NT2/D1 (cell line): ENCODE results near the gene ZNF273.
A peak's percentile ranks its signal among the peaks of the same experiment; 100 is the strongest.
"Not testable (repeated sequence)": the region's sequence is repeated elsewhere in the genome, so short reads cannot be mapped to it uniquely, and the experiment has no call there.

Source experiments
- DNase-seq: peaks from one replicate; pipeline ENCODE4 v3.0.0-alpha.2; 2011; ENCODE audit warnings: low read depth, low spot score
- H3K27me3 ChIP-seq: 2 replicates; pipeline ENCODE4 v1.6.0; 2011; ENCODE audit warnings: mild to moderate bottlenecking; ENCODE audit not compliant: insufficient read length, insufficient read depth
- H3K36me3 ChIP-seq: 2 replicates; pipeline ENCODE4 v1.6.1; 2011; ENCODE audit warnings: mild to moderate bottlenecking, low read length, mixed read lengths; ENCODE audit not compliant: insufficient read depth, insufficient read length
- H3K4me1 ChIP-seq: 2 replicates; pipeline ENCODE4 v1.5.1; 2011; ENCODE audit not compliant: insufficient read depth, insufficient read length
- H3K4me3 ChIP-seq: 2 replicates; pipeline ENCODE4 v1.5.1; 2011; ENCODE audit warnings: low read depth; ENCODE audit not compliant: insufficient read length
- H3K9ac ChIP-seq: 2 replicates; pipeline ENCODE4 v1.6.0; 2011; ENCODE audit warnings: low read depth; ENCODE audit not compliant: insufficient read length
- H3K9me3 ChIP-seq: 2 replicates; pipeline ENCODE4 v1.5.1; 2011; ENCODE audit warnings: mild to moderate bottlenecking, low read length; ENCODE audit not compliant: insufficient read depth
- SUZ12 ChIP-seq: IDR thresholded peaks from 2 replicates; pipeline ENCODE4 v1.6.1; 2011; ENCODE audit not compliant: insufficient read length, insufficient read depth; ENCODE audit errors: extremely low read depth
- YY1 ChIP-seq: IDR thresholded peaks from 2 replicates; pipeline ENCODE4 v1.6.1; 2011; ENCODE audit not compliant: insufficient read length, insufficient read depth
- ZNF274 ChIP-seq: IDR thresholded peaks from 2 replicates; pipeline ENCODE4 v1.6.1; 2011; ENCODE audit warnings: mild to moderate bottlenecking, low read depth, low read length

The ZNF273 gene

DNA sequence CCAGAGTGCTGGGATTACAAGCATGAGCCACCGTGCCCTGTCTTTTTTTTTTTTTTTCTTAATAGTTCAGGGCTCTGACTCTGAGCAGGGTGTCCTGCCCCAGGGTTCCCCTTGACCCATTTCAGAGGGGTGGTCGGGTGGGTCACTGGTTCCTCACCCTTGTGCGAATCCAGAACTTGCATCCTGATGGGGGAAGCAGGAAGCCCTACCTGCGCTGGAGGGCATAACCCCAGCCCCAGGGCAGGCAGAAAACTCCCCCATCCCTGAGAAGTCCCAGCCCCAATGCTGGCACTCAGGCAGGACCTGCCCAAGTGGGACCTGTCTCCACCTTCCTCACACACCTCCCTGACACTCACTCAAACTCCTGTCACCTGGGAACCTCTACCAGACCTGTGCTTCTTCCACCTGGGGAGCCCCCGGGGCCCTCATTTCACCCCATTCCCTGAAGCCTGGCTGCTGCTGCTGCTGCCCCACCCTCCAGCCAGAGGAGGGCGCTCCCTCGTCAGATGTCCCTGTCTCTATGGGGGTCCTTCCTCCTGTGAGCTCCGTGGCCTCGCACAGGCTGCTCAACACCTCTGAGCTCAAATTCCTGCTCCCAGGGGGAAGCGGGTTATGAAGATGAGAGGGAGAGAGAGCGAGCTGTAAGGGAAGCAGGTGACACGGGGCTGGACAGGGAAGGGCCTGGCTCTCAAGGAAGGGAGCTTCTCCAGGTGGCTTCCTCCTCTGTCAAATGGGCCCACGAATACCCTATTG, 15.1 kb upstream of the ZNF273 start:
- Histone ChIP-seq H3K4me3 (peak overlapping the region; percentile 53), H3K36me3 (no peaks in the 10 kb centered on the region), H3K4me1 (peaks cover 4% of the 10 kb centered on the region), H3K27me3 (peaks cover 60% of the 10 kb centered on the region), H3K9me3 (peaks cover 8% of the 10 kb centered on the region; the same call in 1 of the 2 replicates), H3K9ac (peak overlapping the region; percentile 80)
- TF ChIP-seq SUZ12 (no peak), YY1 (no peak), ZNF274 (no peak)
- DNase-seq = peak; percentile 71

DNA sequence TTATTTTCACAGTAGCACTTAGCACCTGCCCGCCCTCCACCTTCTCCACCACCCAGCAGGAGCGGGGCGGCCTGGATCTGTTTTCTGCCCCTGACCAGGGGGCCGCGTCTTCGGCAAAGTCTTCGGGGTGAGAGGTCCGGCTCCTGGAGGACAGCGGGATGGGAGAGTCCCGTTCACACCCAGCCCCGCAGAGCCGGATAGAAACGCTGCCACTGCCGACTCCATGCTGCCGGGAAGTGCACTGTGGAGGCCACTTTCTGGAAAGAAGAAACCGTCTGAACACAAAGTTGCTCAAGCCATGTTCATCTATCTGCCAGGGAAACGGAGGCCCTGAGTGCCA, 14.5 kb upstream of the ZNF273 start:
- Histone ChIP-seq H3K36me3 (no peaks in the 10 kb centered on the region), H3K9me3 (peaks cover 2% of the 10 kb centered on the region; the same call in 1 of the 2 replicates), H3K4me3 (peak overlapping the region; percentile 53), H3K27me3 (peaks cover 54% of the 10 kb centered on the region), H3K4me1 (peaks cover 4% of the 10 kb centered on the region), H3K9ac (peak overlapping the region; percentile 80)
- no peak for DNase-seq
- no peak for TF ChIP-seq YY1
- TF ChIP-seq ZNF274 = no peak
- no peak for TF ChIP-seq SUZ12

DNA sequence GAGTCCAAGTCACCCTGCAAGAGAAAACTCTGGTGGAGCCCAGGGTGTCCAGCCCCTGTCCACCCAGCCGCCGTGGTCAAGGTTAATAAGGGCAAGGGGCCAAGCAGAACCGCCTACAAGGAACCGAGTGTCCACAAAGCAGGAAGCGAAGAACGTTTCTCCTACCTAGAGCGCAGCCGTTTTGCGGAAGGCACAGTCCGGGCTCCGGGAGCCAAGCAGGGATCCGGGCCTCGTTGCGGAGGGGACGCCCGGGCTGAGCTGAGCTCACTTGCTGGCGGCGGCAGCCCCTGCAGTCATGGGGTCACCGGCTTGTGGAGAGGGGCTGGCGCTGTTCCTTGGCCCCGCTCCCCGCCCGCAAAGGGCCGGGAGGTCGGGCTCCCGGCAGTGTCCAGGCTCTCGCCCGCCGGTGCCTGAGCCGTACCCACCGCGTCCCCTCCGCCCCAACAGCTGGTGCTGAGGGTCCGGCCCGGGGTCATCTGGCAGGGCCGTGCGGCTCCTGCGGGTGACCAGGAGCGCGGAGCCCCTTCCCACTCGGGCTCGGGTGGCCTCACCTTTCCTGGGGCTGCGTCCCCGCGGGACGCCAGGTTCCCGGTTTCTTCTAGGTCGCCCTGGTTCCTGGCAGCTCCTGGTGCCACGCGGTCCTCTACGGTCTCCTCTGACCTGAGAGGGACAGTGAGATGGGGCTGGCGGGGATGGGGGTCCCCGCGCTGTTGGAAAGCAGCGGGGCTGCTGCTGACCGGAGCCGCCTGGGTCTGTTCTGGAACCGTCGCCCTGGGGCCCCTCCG, 14.0 kb upstream of the ZNF273 start:
- Histone ChIP-seq H3K4me1 (peaks cover 4% of the 10 kb centered on the region), H3K9ac (peak overlapping the region; percentile 80), H3K36me3 (no peaks in the 10 kb centered on the region), H3K9me3 (no peaks in the 10 kb centered on the region; the same call in 1 of the 2 replicates), H3K4me3 (peak overlapping the region; percentile 53), H3K27me3 (peaks cover 48% of the 10 kb centered on the region)
- no peak for DNase-seq
- peak; percentile 85 for TF ChIP-seq SUZ12
- TF ChIP-seq YY1 = no peak
- no peak for TF ChIP-seq ZNF274

DNA sequence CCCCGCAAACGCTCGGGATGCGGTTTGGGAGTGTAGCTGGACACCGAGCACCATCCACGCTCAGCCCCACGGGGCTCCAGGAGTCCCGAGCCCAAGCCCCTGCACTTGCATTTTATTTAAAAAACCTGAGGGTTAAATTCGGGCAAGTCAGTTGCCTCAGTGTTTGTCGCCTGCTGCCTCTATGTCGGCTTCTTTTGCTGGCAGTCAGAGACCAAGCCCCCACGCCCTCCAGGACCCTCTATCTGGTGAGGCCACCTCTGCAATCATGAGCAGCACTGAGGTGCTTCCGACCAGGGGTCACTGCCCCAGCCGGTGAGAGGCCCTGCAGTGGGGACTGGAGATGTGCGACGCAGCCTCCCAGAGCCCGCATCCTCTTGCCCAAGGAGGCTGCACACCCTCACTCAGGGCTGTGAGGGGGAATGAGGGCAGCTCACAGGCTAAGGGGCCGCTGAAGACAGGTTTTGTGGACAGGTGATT, 13.3 kb upstream of the ZNF273 start:
- Histone ChIP-seq H3K4me3 (peak overlapping the region; percentile 53), H3K4me1 (peaks cover 4% of the 10 kb centered on the region), H3K9ac (peak overlapping the region; percentile 80), H3K36me3 (no peaks in the 10 kb centered on the region), H3K27me3 (peaks cover 48% of the 10 kb centered on the region), H3K9me3 (no peaks in the 10 kb centered on the region)
- TF ChIP-seq ZNF274 (no peak), SUZ12 (no peak), YY1 (no peak)
- no peak for DNase-seq

DNA sequence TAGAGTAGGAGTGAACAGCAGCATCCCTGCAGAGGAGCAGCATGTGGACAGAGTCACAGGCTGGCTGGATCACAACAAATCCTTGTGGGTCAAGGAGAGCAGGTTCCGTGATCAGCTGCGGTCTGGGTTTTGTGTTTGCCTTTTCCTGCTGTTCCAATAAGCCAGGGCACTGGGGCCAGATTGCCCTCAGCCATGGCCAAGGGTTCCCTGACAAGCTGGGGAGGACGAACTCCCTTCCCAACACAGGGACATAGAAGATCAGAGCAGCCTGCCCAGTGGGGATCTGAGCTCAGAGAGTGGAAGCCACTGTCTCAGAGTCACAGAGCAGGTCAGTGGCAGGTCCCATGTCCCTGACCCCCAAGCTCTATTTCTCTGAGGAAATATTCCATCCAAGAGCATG, 12.8 kb upstream of the ZNF273 start:
- not testable (repeated sequence) for H3K9ac ChIP-seq, H3K4me1 ChIP-seq, DNase-seq, H3K9me3 ChIP-seq, H3K36me3 ChIP-seq, H3K4me3 ChIP-seq
- peaks cover 48% of the 10 kb centered on the region for H3K27me3 ChIP-seq

DNA sequence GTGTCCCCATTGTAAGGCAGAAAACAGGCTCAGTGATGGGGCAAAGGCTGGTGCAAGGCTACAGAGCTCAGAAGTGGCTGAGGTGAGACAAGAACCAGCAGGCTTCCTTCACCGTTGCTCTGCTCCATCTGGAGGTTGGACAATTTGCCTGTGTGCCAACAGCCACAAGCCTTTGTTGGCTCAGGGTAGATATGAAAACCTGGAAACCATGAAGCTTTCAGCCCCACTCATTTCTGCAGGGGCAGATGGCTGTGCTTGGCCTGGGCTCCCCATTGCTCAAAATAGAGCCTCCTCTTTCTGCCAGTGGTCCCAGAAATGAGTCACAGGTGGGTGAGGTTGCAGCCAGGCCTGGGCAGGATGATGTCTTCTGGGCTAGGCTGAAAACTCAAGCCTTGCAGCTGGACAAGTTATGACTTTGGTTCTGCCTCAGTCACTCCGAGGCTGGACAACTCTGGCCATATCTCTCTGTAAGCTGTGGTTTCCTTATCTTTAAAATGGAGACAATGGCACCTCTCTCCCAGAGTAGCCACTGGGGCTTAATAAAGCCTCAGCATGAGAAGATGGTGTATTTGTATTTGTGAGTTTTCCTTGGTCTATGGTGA, 12.2 kb upstream of the ZNF273 start:
- Histone ChIP-seq H3K4me3 (no peak overlapping the region), H3K36me3 (no peaks in the 10 kb centered on the region), H3K4me1 (peaks cover 4% of the 10 kb centered on the region), H3K27me3 (peaks cover 48% of the 10 kb centered on the region), H3K9ac (no peak overlapping the region), H3K9me3 (no peaks in the 10 kb centered on the region)
- TF ChIP-seq SUZ12 = no peak
- no peak for TF ChIP-seq YY1
- no peak for TF ChIP-seq ZNF274
- DNase-seq = no peak

DNA sequence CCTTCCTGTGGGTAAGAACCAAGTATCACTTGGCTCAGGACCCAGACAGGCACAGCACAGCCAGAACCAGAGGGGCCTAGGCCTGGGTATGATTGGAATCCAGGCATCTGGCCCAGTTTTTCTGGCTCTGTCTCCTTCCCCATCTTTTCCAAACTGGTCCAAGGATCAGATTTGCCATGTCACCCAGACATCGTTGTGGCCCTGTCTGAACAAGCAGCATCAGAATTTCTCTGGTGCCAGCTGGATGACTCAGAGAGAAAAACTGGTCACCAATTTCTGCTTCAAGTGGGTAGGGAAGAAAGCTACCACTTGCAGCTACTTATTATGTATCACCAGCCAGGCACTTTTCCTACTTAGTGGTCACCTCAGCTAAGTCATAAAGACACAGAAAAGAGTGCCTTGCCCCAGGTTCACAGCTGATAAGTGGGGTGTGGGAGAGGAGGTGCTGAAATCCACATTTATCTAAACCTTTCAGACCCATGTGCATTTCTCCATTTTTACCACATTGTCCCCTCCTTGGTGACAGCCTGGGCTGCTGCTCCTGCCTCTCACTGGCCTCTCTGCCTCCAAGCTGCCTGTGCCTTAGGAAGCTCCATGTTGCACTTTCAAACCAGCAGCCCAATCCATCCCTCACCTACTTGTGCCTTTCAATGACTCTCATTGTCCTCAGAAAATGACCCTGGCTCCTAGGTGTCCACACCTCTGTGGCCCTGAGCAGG, 11.6 kb upstream of the ZNF273 start:
- H3K4me3 ChIP-seq, DNase-seq, H3K9me3 ChIP-seq, H3K36me3 ChIP-seq, H3K9ac ChIP-seq, H3K4me1 ChIP-seq: not testable (repeated sequence)
- peaks cover 48% of the 10 kb centered on the region for H3K27me3 ChIP-seq
